Tongue (tissue), 2 donors: Measurements from ENCODE around the gene PKP3. TPM values are rescaled to one million over a fixed set of nuclear protein-coding genes. Genes with fewer than 3 reads are reported as not detected.
A peak's percentile ranks its signal among the peaks of the same experiment; 100 is the strongest.
"Not testable (repeated sequence)": the region's sequence is repeated elsewhere in the genome, so short reads cannot be mapped to it uniquely, and the experiment has no call there.

Source experiments
- DNase-seq: peaks from one replicate; pipeline ENCODE4 v3.0.0-alpha.2; 2015
- total RNA-seq: library from RNA; depleted of rRNA; stranded (reverse); fragments of >200 nt; gene quantifications from one replicate; pipeline ENCODE4 v1.2.3, GENCODE V29; 2014

PKP3 gene
- total RNA-seq, 1 donor from 2014 or later, result 39.2 TPM

- no peak for DNase-seq
Measured at GRCh38 chr11:377174-377865, 16.7 kb upstream of the PKP3 start.

GRCh38 chr11:377883-378500 is 16.0 kb upstream of the PKP3 start:
- no peak for DNase-seq

GRCh38 chr11:379205-380094 is 14.6 kb upstream of the PKP3 start:
- no peak for DNase-seq

- DNase-seq, result no peak
Measured at GRCh38 chr11:380095-380480, 13.9 kb upstream of the PKP3 start.

- no peak for DNase-seq
Measured at GRCh38 chr11:380491-380890, 13.5 kb upstream of the PKP3 start.

GRCh38 chr11:380996-381395 is 13.0 kb upstream of the PKP3 start:
- DNase-seq, result no peak

GRCh38 chr11:381501-382072 is 12.4 kb upstream of the PKP3 start:
- no peak for DNase-seq

- no peak for DNase-seq
Measured at GRCh38 chr11:382081-382629, 11.9 kb upstream of the PKP3 start.

- DNase-seq, result no peak
Measured at GRCh38 chr11:383431-383830, 10.6 kb upstream of the PKP3 start.

GRCh38 chr11:384511-384910 is 9.5 kb upstream of the PKP3 start:
- no peak for DNase-seq

GRCh38 chr11:385594-386351 is 8.2 kb upstream of the PKP3 start:
- DNase-seq, result no peak

GRCh38 chr11:386483-386882 is 7.5 kb upstream of the PKP3 start:
- no peak for DNase-seq

- no peak for DNase-seq
Measured at GRCh38 chr11:387193-387793, 6.7 kb upstream of the PKP3 start.

GRCh38 chr11:389369-389768 is 4.6 kb upstream of the PKP3 start:
- DNase-seq, result not testable (repeated sequence)

GRCh38 chr11:390175-390574 is 3.8 kb upstream of the PKP3 start:
- DNase-seq, result no peak

GRCh38 chr11:391117-392017 is 2.6 kb upstream of the PKP3 start:
- no peak for DNase-seq

GRCh38 chr11:392102-392777 is 1.8 kb upstream of the PKP3 start:
- no peak for DNase-seq

GRCh38 chr11:393219-394033 is 583 bp upstream of the PKP3 start:
- DNase-seq, result peak; percentile 57
